Central memory CD4-positive, alpha-beta T cell (primary cell): ENCODE results near the gene RNF144A.

ENCODE experiments used
- DNase-seq: peaks from one replicate; pipeline ENCODE4 v3.0.0; 2022

RNF144A gene

GRCh38 chr2:6948677-6949351 is 31.6 kb downstream of the RNF144A start:
- DNase-seq = no peak

GRCh38 chr2:6951046-6951445 is 33.8 kb downstream of the RNF144A start:
- DNase-seq = no peak

- DNase-seq = no peak
Observed at GRCh38 chr2:6952101-6952500, 34.9 kb downstream of the RNF144A start.

GRCh38 chr2:6954586-6954985 is 37.4 kb downstream of the RNF144A start:
- DNase-seq = no peak

- no peak for DNase-seq
Observed at GRCh38 chr2:6955511-6956136, 38.4 kb downstream of the RNF144A start.

- DNase-seq = no peak
Observed at GRCh38 chr2:6956566-6956965, 39.4 kb downstream of the RNF144A start.

- no peak for DNase-seq
Observed at GRCh38 chr2:6957031-6957714, 40.0 kb downstream of the RNF144A start.

GRCh38 chr2:6957910-6958615 is 40.9 kb downstream of the RNF144A start:
- no peak for DNase-seq

- no peak for DNase-seq
Observed at GRCh38 chr2:6958616-6959235, 41.5 kb downstream of the RNF144A start.

- no peak for DNase-seq
Observed at GRCh38 chr2:6959751-6960150, 42.5 kb downstream of the RNF144A start.

GRCh38 chr2:6960659-6961058 is 43.4 kb downstream of the RNF144A start:
- DNase-seq = no peak

GRCh38 chr2:6963727-6964126 is 46.5 kb downstream of the RNF144A start:
- DNase-seq = no peak

GRCh38 chr2:6965071-6965795 is 48.0 kb downstream of the RNF144A start:
- DNase-seq = no peak

GRCh38 chr2:6966446-6966940 is 49.3 kb downstream of the RNF144A start:
- DNase-seq = no peak

GRCh38 chr2:6967301-6967700 is 50.1 kb downstream of the RNF144A start:
- no peak for DNase-seq

- DNase-seq = no peak
Observed at GRCh38 chr2:6968319-6969100, 51.3 kb downstream of the RNF144A start.

- DNase-seq = no peak
Observed at GRCh38 chr2:6970551-6970950, 53.3 kb downstream of the RNF144A start.

- no peak for DNase-seq
Observed at GRCh38 chr2:6970976-6971480, 53.8 kb downstream of the RNF144A start.

GRCh38 chr2:6971502-6971901 is 54.3 kb downstream of the RNF144A start:
- DNase-seq = no peak

GRCh38 chr2:6972067-6972710 is 55.0 kb downstream of the RNF144A start:
- no peak for DNase-seq
